Activated CD8-positive, alpha-beta memory T cell treated with anti-CD3 and anti-CD28 coated beads for 1 hour (primary cell): Measurements from ENCODE around the gene SLC10A1.

ENCODE experiments used
- DNase-seq, 2 donors: peaks; one replicate each; pipeline ENCODE4 v3.0.0-alpha.2; 2020; ENCODE audit warnings: low read depth in 1 of 2; ENCODE audit errors: extremely low read depth in 1 of 2

SLC10A1 gene

DNA sequence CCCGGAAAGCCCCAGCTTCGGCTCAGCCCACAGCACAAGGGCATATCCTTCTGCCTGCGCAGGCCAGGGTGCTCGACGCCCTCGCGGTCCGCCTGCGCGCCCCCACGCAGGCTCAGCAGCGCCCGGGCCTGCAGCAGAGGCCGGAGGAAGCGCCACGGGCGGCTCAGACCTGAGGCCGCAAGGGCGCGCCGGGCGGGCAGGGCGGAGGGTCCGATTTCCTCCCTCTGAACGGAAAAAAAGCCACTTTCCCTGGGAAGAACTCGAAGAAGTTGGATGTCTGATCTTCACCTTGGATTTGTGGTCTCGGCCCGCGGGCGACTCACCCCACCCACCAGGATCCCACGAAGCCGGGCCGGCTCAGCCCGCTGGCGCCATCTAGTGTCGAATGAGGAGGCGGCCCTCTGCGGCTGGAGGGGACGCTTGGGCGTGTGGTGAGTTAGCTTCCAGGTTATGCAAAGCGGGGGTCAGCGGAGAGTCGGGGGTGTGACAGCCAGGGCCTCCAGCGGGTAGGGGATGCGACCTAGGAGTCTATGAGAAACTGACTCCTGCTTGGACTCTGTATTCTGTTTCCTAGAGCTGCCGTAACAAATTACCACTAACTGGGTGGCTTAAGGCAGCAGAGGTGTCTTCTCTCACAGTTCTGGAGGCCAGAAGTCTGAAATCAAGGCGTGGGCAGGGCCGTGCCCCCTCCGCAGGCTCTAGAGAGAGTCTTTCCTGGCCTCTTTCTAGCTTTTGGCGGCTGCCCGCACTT, 70.1 kb downstream of the SLC10A1 start:
- DNase-seq, result peak; percentile 63 to 77
